ENCODE results near the gene GAS7. TPM values are rescaled to one million over a fixed set of nuclear protein-coding genes. Genes with fewer than 3 reads are reported as not detected.

The GAS7 gene
- total and polyA plus RNA-seq, 3 donors from 2014 or later, result 70.2 to 184 (median 152) TPM

GRCh38 chr17:10196941-10197340 lies 1.5 kb downstream of the GAS7 start:
- no peaks in the 10 kb centered on the region for H3K36me3 ChIP-seq (ENCODE audit: low read depth, missing control alignments)
- intact Hi-C loops (cut with DNase I; ENCODE audit: low total_unique reads), result no loop called here
- H3K4me1 ChIP-seq, result no peaks in the 10 kb centered on the region
- DNase-seq, result peak; percentile 55
- no peak overlapping the region for H3K27ac ChIP-seq
- no peaks in the 10 kb centered on the region for H3K9me3 ChIP-seq
- peak overlapping the region; percentile 67 to 79 for H3K4me3 ChIP-seq
- 37 to 45% methylated on average over 4 of the region's 4 CpGs for WGBS, 2 donors
- H3K27me3 ChIP-seq, result no peaks in the 10 kb centered on the region
- no peak for TF ChIP-seq POLR2A (IDR thresholded peaks at IDR 0.05)
- no peak for TF ChIP-seq CTCF (IDR thresholded peaks at IDR 0.05)

- 69 to 85% methylated on average over 11 of the region's 11 CpGs for WGBS, 2 donors
- no peak overlapping the region for H3K27ac ChIP-seq
- intact Hi-C loops (cut with DNase I; ENCODE audit: low total_unique reads), result no loop called here
- TF ChIP-seq CTCF (IDR thresholded peaks at IDR 0.05), result no peak
- no peak for TF ChIP-seq POLR2A (IDR thresholded peaks at IDR 0.05)
- no peaks in the 10 kb centered on the region for H3K4me1 ChIP-seq
- H3K4me3 ChIP-seq, result no peak overlapping the region
- H3K9me3 ChIP-seq, result no peaks in the 10 kb centered on the region
- H3K36me3 ChIP-seq (ENCODE audit: low read depth, missing control alignments), result no peaks in the 10 kb centered on the region
- DNase-seq, result no peak
- H3K27me3 ChIP-seq, result no peaks in the 10 kb centered on the region
Observed at GRCh38 chr17:10196384-10196895, 2.0 kb downstream of the GAS7 start.

- 82 to 85% methylated on average over 4 of the region's 4 CpGs for WGBS, 2 donors
- Histone ChIP-seq H3K36me3 (ENCODE audit: low read depth, missing control alignments) (no peaks in the 10 kb centered on the region), H3K27ac (no peak overlapping the region), H3K27me3 (no peaks in the 10 kb centered on the region), H3K4me1 (no peaks in the 10 kb centered on the region), H3K4me3 (no peak overlapping the region), H3K9me3 (no peaks in the 10 kb centered on the region)
- TF ChIP-seq CTCF (IDR thresholded peaks at IDR 0.05) (no peak), POLR2A (IDR thresholded peaks at IDR 0.05) (no peak)
- no peak for DNase-seq
- intact Hi-C loops (cut with DNase I; ENCODE audit: low total_unique reads), result no loop called here
Observed at GRCh38 chr17:10195090-10195805, 3.2 kb downstream of the GAS7 start.

- H3K27ac ChIP-seq, result no peak overlapping the region
- 84 to 96% methylated on average over 2 of the region's 2 CpGs for WGBS, 2 donors
- H3K27me3 ChIP-seq, result no peaks in the 10 kb centered on the region
- H3K36me3 ChIP-seq (ENCODE audit: low read depth, missing control alignments), result no peaks in the 10 kb centered on the region
- no peak overlapping the region for H3K4me3 ChIP-seq
- H3K4me1 ChIP-seq, result no peaks in the 10 kb centered on the region
- TF ChIP-seq POLR2A (IDR thresholded peaks at IDR 0.05) (no peak), CTCF (IDR thresholded peaks at IDR 0.05) (no peak)
- no peaks in the 10 kb centered on the region for H3K9me3 ChIP-seq
- intact Hi-C loops (cut with DNase I; ENCODE audit: low total_unique reads), result no loop called here
- no peak for DNase-seq
Observed at GRCh38 chr17:10193632-10194031, 4.8 kb downstream of the GAS7 start.

- Histone ChIP-seq H3K36me3 (ENCODE audit: low read depth, missing control alignments) (no peaks in the 10 kb centered on the region), H3K4me3 (no peak overlapping the region), H3K27ac (no peak overlapping the region), H3K27me3 (no peaks in the 10 kb centered on the region), H3K9me3 (no peaks in the 10 kb centered on the region), H3K4me1 (no peaks in the 10 kb centered on the region)
- intact Hi-C loops (cut with DNase I; ENCODE audit: low total_unique reads), result no loop called here
- no peak for DNase-seq
- TF ChIP-seq POLR2A (IDR thresholded peaks at IDR 0.05), result no peak
- no peak for TF ChIP-seq CTCF (IDR thresholded peaks at IDR 0.05)
- WGBS, 2 donors, result 65 to 72% methylated on average over 2 of the region's 2 CpGs
Observed at GRCh38 chr17:10192972-10193371, 5.4 kb downstream of the GAS7 start.
